ENCODE measurements around the gene OPRL1. TPM values are rescaled to one million over a fixed set of nuclear protein-coding genes. Genes with fewer than 3 reads are reported as not detected.

OPRL1 gene
- total RNA-seq, result 0.59 and 0.72 TPM in 2 replicates

DNA sequence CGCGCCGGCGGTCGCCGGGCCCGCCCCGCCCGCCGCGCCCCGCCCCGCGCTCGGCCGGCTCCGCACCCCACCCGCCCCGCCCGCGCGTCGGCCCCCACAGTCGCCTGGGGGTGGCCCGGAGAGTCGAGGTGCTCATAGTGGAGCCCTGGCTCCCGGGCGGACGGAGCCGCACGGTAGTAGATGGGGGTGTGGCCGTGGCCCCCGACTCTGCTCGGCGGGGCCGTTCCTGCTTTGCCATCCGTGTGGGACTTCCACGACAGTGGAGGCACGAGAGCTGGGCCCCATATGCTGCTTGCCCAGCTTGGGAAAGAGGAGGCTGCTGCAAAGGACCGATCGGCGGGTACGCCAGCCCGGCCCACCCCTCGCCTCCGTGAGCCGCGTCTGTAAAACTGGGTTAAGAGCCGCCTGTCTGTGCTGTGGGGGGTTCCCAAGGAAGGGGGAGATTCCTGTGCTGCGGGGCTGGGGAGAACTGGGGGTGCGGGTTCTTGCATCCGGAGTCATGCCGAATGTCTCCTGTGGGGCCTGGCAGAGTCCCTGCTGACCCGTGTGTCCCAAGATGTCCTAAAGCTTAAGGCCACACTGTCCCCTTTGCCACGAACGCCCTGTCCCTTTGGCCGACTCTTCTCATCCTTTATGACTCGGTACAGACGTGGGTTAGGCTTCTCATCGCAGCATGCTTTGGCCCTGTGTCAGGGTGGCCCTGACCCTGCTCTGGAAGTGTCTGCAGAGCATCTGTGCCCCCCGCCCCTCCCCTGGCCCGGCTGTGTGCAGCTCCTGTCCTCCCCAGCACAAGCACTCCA is at the start of gene OPRL1:
Gene OPRL1 (plus strand): TSS at position 70 of the 800 bp plus-strand sequence. CDS start 12,639 bp downstream, outside the sequence.
- Histone ChIP-seq H3K9me3 (ENCODE audit: low read depth, low read length) (no peaks in the 10 kb centered on the region), H3K4me2 (ENCODE audit: insufficient read depth, low read length) (peak within 1 kb of the TSS; percentile 75), H2AFZ (ENCODE audit: low read length) (peak within 1 kb of the TSS; percentile 47), H4K20me1 (ENCODE audit: insufficient read depth, low read length) (peaks cover 11% of the 10 kb centered on the region), H3K4me1 (ENCODE audit: insufficient read depth, low read length) (peaks cover 15% of the 10 kb centered on the region), H3K79me2 (ENCODE audit: insufficient read depth, low read length) (no peaks in the 10 kb centered on the region), H3K27ac (ENCODE audit: low read depth, low read length) (no peak within 1 kb of the TSS), H3K4me3 (ENCODE audit: insufficient read depth, low read length) (peak within 1 kb of the TSS; percentile 78), H3K36me3 (ENCODE audit: insufficient read depth, low read length) (no peaks in the 10 kb centered on the region), H3K27me3 (ENCODE audit: insufficient read depth, low read length) (peaks cover 25% of the 10 kb centered on the region)
- TF ChIP-seq, protein P1, sequence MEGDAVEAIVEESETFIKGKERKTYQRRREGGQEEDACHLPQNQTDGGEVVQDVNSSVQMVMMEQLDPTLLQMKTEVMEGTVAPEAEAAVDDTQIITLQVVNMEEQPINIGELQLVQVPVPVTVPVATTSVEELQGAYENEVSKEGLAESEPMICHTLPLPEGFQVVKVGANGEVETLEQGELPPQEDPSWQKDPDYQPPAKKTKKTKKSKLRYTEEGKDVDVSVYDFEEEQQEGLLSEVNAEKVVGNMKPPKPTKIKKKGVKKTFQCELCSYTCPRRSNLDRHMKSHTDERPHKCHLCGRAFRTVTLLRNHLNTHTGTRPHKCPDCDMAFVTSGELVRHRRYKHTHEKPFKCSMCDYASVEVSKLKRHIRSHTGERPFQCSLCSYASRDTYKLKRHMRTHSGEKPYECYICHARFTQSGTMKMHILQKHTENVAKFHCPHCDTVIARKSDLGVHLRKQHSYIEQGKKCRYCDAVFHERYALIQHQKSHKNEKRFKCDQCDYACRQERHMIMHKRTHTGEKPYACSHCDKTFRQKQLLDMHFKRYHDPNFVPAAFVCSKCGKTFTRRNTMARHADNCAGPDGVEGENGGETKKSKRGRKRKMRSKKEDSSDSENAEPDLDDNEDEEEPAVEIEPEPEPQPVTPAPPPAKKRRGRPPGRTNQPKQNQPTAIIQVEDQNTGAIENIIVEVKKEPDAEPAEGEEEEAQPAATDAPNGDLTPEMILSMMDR (IDR thresholded peaks at IDR 0.05; ENCODE audit: extremely low read depth, low read depth, low read length), result no peak
- peak; percentile 98 for DNase-seq (ENCODE audit: insufficient read length, low spot score, missing footprints)

DNA sequence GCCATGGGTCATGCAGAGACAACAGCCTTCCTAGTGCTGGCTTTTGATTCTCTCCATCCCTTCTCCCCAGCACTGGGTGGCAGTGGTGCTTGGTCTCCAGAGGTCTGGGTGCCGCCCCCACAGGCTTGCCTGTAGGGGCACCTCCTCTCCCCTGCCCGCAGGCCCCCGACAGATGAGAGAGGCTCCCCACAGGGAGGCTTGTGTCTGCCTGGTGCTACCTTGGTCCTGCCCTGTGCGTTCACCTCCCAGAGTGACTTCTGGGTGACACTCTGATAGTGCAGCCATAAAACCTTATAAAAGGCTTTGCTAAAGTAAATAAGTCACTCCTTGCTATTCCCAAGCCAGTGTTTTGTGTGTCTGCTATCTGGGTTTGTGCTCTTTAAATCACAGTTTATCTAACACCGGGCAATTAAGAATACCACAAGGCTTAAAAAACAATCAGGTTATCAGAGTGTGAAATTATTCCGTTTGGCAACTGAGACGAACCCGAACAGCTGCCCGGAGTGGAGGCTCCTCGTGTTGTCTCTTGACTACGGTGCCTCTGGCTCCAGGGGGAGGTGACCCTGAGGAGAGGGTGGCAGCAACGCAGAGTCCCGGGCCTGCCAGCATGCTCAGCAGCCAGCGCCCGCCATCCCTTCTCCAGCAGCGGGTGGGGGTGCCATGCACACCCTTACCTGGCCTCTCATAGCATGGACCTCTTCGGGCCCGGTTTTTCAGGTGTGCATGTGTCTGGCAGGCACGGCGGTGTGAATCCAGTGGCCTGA is 49.3 kb upstream of the OPRL1 start:
- no peak for DNase-seq (ENCODE audit: insufficient read length, low spot score, missing footprints)
- H3K4me1 ChIP-seq (ENCODE audit: insufficient read depth, low read length), result no peaks in the 10 kb centered on the region
- no peaks in the 10 kb centered on the region for H3K27me3 ChIP-seq (ENCODE audit: insufficient read depth, low read length)
- H3K9me3 ChIP-seq (ENCODE audit: low read depth, low read length), result no peaks in the 10 kb centered on the region
- TF ChIP-seq, protein P1 (IDR thresholded peaks at IDR 0.05; ENCODE audit: extremely low read depth, low read depth, low read length), result no peak
- peaks cover 57% of the 10 kb centered on the region for H3K36me3 ChIP-seq (ENCODE audit: insufficient read depth, low read length)
- no peak overlapping the region for H3K4me2 ChIP-seq (ENCODE audit: insufficient read depth, low read length)
- no peak overlapping the region for H3K27ac ChIP-seq (ENCODE audit: low read depth, low read length)
- no peak overlapping the region for H3K4me3 ChIP-seq (ENCODE audit: insufficient read depth, low read length)
- peaks cover 14% of the 10 kb centered on the region for H4K20me1 ChIP-seq (ENCODE audit: insufficient read depth, low read length)
- no peak overlapping the region for H2AFZ ChIP-seq (ENCODE audit: low read length)
- no peaks in the 10 kb centered on the region for H3K79me2 ChIP-seq (ENCODE audit: insufficient read depth, low read length)

DNA sequence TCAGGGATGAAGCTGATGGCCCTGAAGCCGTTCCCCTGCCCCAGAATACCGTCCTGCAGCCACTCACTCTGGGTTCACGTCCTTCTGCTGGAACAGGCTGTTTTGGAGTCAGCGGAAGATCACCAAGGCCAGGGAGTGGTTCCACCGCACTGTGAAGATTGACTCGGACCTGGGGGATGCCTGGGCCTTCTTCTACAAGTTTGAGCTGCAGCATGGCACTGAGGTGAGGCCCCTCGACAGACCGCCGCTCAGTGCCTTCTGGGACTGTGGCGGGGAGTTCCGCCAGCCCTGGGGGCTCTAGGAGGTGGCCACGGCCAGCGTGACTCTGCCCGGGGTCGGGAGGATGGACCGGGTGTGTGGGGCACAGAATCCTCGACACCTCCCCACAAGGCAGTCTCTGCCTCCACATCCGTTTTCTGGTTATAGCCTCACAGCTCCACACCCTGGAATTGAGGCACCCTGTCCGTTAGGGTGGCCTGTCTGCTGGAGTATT is 48.0 kb upstream of the OPRL1 start:
- peaks cover 1% of the 10 kb centered on the region for H3K27me3 ChIP-seq (ENCODE audit: insufficient read depth, low read length)
- no peaks in the 10 kb centered on the region for H3K4me1 ChIP-seq (ENCODE audit: insufficient read depth, low read length)
- peaks cover 23% of the 10 kb centered on the region for H4K20me1 ChIP-seq (ENCODE audit: insufficient read depth, low read length)
- H3K4me3 ChIP-seq (ENCODE audit: insufficient read depth, low read length), result no peak overlapping the region
- no peak overlapping the region for H3K27ac ChIP-seq (ENCODE audit: low read depth, low read length)
- peaks cover 51% of the 10 kb centered on the region for H3K36me3 ChIP-seq (ENCODE audit: insufficient read depth, low read length)
- H2AFZ ChIP-seq (ENCODE audit: low read length), result no peak overlapping the region
- no peaks in the 10 kb centered on the region for H3K79me2 ChIP-seq (ENCODE audit: insufficient read depth, low read length)
- no peak overlapping the region for H3K4me2 ChIP-seq (ENCODE audit: insufficient read depth, low read length)
- no peak for DNase-seq (ENCODE audit: insufficient read length, low spot score, missing footprints)
- no peaks in the 10 kb centered on the region for H3K9me3 ChIP-seq (ENCODE audit: low read depth, low read length)
- TF ChIP-seq, protein P1 (IDR thresholded peaks at IDR 0.05; ENCODE audit: extremely low read depth, low read depth, low read length), result no peak

All from osteoblast (primary cell).